H1 (cell line): Measurements from ENCODE around the gene NKAIN2. TPM values are rescaled to one million over a fixed set of nuclear protein-coding genes. Genes with fewer than 3 reads are reported as not detected.

Source experiments
- CTCF ChIA-PET: fragments of 300-600 bp; sonication (Branson Sonifier 250); formaldehyde crosslinking; loops from one replicate; lab custom pipeline; 2021; ENCODE audit not compliant: partially characterized antibody; lab: Charles Lee
- POLR2A ChIA-PET: fragments of 300-600 bp; sonication (Branson Sonifier 250); formaldehyde crosslinking; loops from one replicate; lab custom pipeline; 2021; ENCODE audit warnings: inconsistent platforms; ENCODE audit not compliant: partially characterized antibody; lab: Charles Lee
- DNase-seq, 2 experiments: peaks; one replicate each; pipeline versions ENCODE4 v3.0.0 to v3.0.0-alpha.2; 2010 to 2022; ENCODE audit warnings: low spot score in 2 of 2, low read depth in 1 of 2, mixed read lengths in 1 of 2
- FAIRE-seq: peaks from 2 replicates; lab custom pipeline; 2011; peaks lifted over from hg19 to GRCh38; lab: Jason Lieb, UNC
- H2AFZ ChIP-seq: 2 replicates; pipeline ENCODE4 v1.8.1; 2012; ENCODE audit warnings: low read length, inconsistent platforms
- H2AK5ac ChIP-seq: 2 replicates; pipeline ENCODE4 v1.6.1; 2013; ENCODE audit warnings: low read depth, low read length
- H2BK120ac ChIP-seq: replicated peaks from 2 replicates; pipeline ENCODE3; 2013; ENCODE audit warnings: low read depth, low read length, inconsistent platforms
- H2BK12ac ChIP-seq: 2 replicates; pipeline ENCODE4 v1.6.1; 2013; ENCODE audit warnings: low read depth, low read length
- H2BK15ac ChIP-seq: 2 replicates; pipeline ENCODE4 v1.6.1; 2013; ENCODE audit warnings: low read length
- H2BK20ac ChIP-seq: 2 replicates; pipeline ENCODE4 v1.6.1; 2013; ENCODE audit warnings: low read length
- H2BK5ac ChIP-seq: 2 replicates; pipeline ENCODE4 v1.6.1; 2013; ENCODE audit warnings: low read depth, low read length
- H3K14ac ChIP-seq: 2 replicates; pipeline ENCODE4 v1.6.1; 2013; ENCODE audit warnings: inconsistent platforms; ENCODE audit not compliant: insufficient read length
- H3K18ac ChIP-seq: 2 replicates; pipeline ENCODE4 v1.6.1; 2013; ENCODE audit warnings: low read length; ENCODE audit errors: extremely low read depth
- H3K23ac ChIP-seq: 2 replicates; pipeline ENCODE4 v1.6.1; 2013; ENCODE audit warnings: inconsistent platforms; ENCODE audit not compliant: insufficient read length
- H3K23me2 ChIP-seq: 2 replicates; pipeline ENCODE4 v1.6.1; 2013; ENCODE audit warnings: low read depth, low read length
- H3K27ac ChIP-seq: 2 replicates; pipeline ENCODE4 v1.6.1; 2011; ENCODE audit warnings: low read depth, low read length, inconsistent platforms
- H3K27me3 ChIP-seq, 4 experiments: replicated peaks in 1 of 4; 1 replicate in 1 of 4; 2 replicates in 3 of 4; pipeline versions ENCODE4 v1.6.1 to v1.8.1; 2011 to 2013; ENCODE audit warnings: low read length in 3 of 4, mild to moderate bottlenecking in 3 of 4, inconsistent platforms in 2 of 4, mixed read lengths in 2 of 4, moderate library complexity in 1 of 4; ENCODE audit not compliant: control insufficient read depth in 3 of 4, insufficient read depth in 3 of 4; ENCODE audit errors: extremely low read depth in 1 of 4
- H3K36me3 ChIP-seq, 4 experiments: 2 replicates each; pipeline versions ENCODE4 v1.6.1 to v1.8.1; 2011 to 2013; ENCODE audit warnings: mild to moderate bottlenecking in 4 of 4, low read length in 3 of 4, moderate library complexity in 2 of 4, control low read depth in 1 of 4, inconsistent platforms in 1 of 4; ENCODE audit not compliant: insufficient read depth in 4 of 4, control insufficient read depth in 2 of 4
- H3K4ac ChIP-seq: replicated peaks from 2 replicates; pipeline ENCODE3; 2013; ENCODE audit warnings: low read length, low read depth, mixed read lengths, inconsistent platforms; ENCODE audit not compliant: insufficient read length
- H3K4me1 ChIP-seq, 4 experiments: replicated peaks in 1 of 4; 1 replicate in 1 of 4; 2 replicates in 3 of 4; pipeline versions ENCODE4 v1.6.1 to v1.8.1; 2011 to 2013; ENCODE audit warnings: low read length in 3 of 4, inconsistent platforms in 2 of 4, mixed read lengths in 1 of 4; ENCODE audit not compliant: insufficient read depth in 4 of 4, control insufficient read depth in 3 of 4
- H3K4me2 ChIP-seq, 2 experiments: 2 replicates each; pipeline versions ENCODE4 v1.6.1 to v1.8.1; 2011 to 2013; ENCODE audit warnings: low read depth in 2 of 2, low read length in 2 of 2, control low read depth in 1 of 2, inconsistent platforms in 1 of 2, mild to moderate bottlenecking in 1 of 2; ENCODE audit not compliant: insufficient read depth in 1 of 2
- H3K4me3 ChIP-seq, 4 experiments: fragments of 200-600, 300-600 bp in 1 of 4; sonication (generic), shearing (Covaris generic), sonication (Bioruptor Twin) in 1 of 4; 2 replicates each; pipeline versions ENCODE4 v1.5.1 to v1.8.1; 2011 to 2016; ENCODE audit warnings: low read length in 4 of 4, low read depth in 3 of 4, control low read depth in 2 of 4, inconsistent platforms in 2 of 4, mild to moderate bottlenecking in 2 of 4, mixed read lengths in 1 of 4, moderate library complexity in 1 of 4; ENCODE audit not compliant: insufficient read depth in 2 of 4; ENCODE audit errors: extremely low read depth in 1 of 4
- H3K56ac ChIP-seq: replicated peaks from 2 replicates; pipeline ENCODE3; 2013; ENCODE audit warnings: low read depth, mild to moderate bottlenecking, mixed read lengths, low read length, inconsistent platforms; ENCODE audit not compliant: insufficient read length
- H3K79me1 ChIP-seq: 2 replicates; pipeline ENCODE4 v1.6.1; 2013; ENCODE audit warnings: low read depth, low read length, control low read depth
- H3K79me2 ChIP-seq, 2 experiments: 2 replicates each; pipeline versions ENCODE4 v1.6.1 to v1.8.1; 2012 to 2013; ENCODE audit warnings: low read length in 2 of 2, mild to moderate bottlenecking in 2 of 2, inconsistent platforms in 1 of 2; ENCODE audit not compliant: insufficient read depth in 2 of 2, control insufficient read depth in 1 of 2
- H3K9ac ChIP-seq, 4 experiments: replicated peaks in 1 of 4; 1 replicate in 1 of 4; 2 replicates in 3 of 4; pipeline versions ENCODE4 v1.6.1 to v1.8.1; 2011 to 2013; ENCODE audit warnings: low read depth in 3 of 4, low read length in 3 of 4, control low read depth in 2 of 4, mild to moderate bottlenecking in 2 of 4, moderate library complexity in 2 of 4, inconsistent platforms in 1 of 4; ENCODE audit errors: extremely low read depth in 1 of 4
- H3K9me3 ChIP-seq, 2 experiments: 2 replicates each; pipeline versions ENCODE4 v1.6.1 to v1.8.1; 2012 to 2013; ENCODE audit warnings: mild to moderate bottlenecking in 2 of 2, moderate library complexity in 2 of 2, control low read depth in 1 of 2, inconsistent platforms in 1 of 2, low read depth in 1 of 2, low read length in 1 of 2, mixed read lengths in 1 of 2; ENCODE audit not compliant: insufficient read depth in 2 of 2
- H4K20me1 ChIP-seq, 2 experiments: replicated peaks in 1 of 2; 2 replicates each; pipeline versions ENCODE3 to v1.8.1; 2011 to 2013; ENCODE audit warnings: inconsistent platforms in 2 of 2, low read length in 2 of 2, mild to moderate bottlenecking in 1 of 2; ENCODE audit not compliant: insufficient read depth in 2 of 2, control insufficient read depth in 1 of 2
- H4K5ac ChIP-seq: 2 replicates; pipeline ENCODE4 v1.6.1; 2013; ENCODE audit warnings: low read length, low read depth, mixed read lengths, inconsistent platforms; ENCODE audit not compliant: insufficient read length
- H4K8ac ChIP-seq: 2 replicates; pipeline ENCODE4 v1.8.0; 2013; ENCODE audit warnings: mild to moderate bottlenecking, moderate library complexity, low read length, inconsistent platforms; ENCODE audit not compliant: insufficient read depth; ENCODE audit errors: extremely low read depth
- H4K91ac ChIP-seq: replicated peaks from 2 replicates; pipeline ENCODE3; 2013; ENCODE audit warnings: low read length, mixed read lengths, inconsistent platforms; ENCODE audit not compliant: insufficient read length
- BACH1 ChIP-seq: IDR thresholded peaks from 2 replicates; pipeline ENCODE4 v1.6.1; 2012; ENCODE audit warnings: low read length, improper control_type of control experiment
- BCL11A ChIP-seq, 2 experiments: IDR thresholded peaks; one replicate each; pipeline ENCODE4 v1.6.1; 2011; ENCODE audit warnings: low read depth in 2 of 2, low read length in 2 of 2, mild to moderate bottlenecking in 2 of 2
- CHD2 ChIP-seq: IDR thresholded peaks from 2 replicates; pipeline ENCODE4 v1.6.1; 2012; ENCODE audit warnings: low read length, improper control_type of control experiment
- CREB1 ChIP-seq: IDR thresholded peaks from 2 replicates; pipeline ENCODE4 v1.6.1; 2012; ENCODE audit warnings: inconsistent platforms
- EP300 ChIP-seq, 2 experiments: IDR thresholded peaks; 1 replicate in 1 of 2; 2 replicates in 1 of 2; pipeline ENCODE4 v1.6.1; 2011 to 2012; ENCODE audit warnings: low read depth in 2 of 2, low read length in 2 of 2, mild to moderate bottlenecking in 2 of 2, borderline replicate concordance in 1 of 2, inconsistent platforms in 1 of 2, moderate library complexity in 1 of 2
- KDM1A ChIP-seq: fragments of 200-600, 300-600 bp; sonication (generic); IDR thresholded peaks from 2 replicates; pipeline ENCODE4 v1.7.1; 2016; ENCODE audit warnings: mild to moderate bottlenecking, low read length, borderline replicate concordance
- POLR2AphosphoS5 ChIP-seq: IDR thresholded peaks from 2 replicates; pipeline ENCODE4 v1.6.1; 2011; ENCODE audit warnings: low read depth, low read length
- TAF1 ChIP-seq: IDR thresholded peaks from 2 replicates; pipeline ENCODE4 v1.6.1; 2011; ENCODE audit warnings: mild to moderate bottlenecking, low read depth, low read length
- TBP ChIP-seq: IDR thresholded peaks from 2 replicates; pipeline ENCODE4 v1.6.1; 2011; ENCODE audit warnings: low read depth, low read length, improper control_type of control experiment
- TEAD4 ChIP-seq: IDR thresholded peaks from 2 replicates; pipeline ENCODE4 v1.6.1; 2012; ENCODE audit warnings: low read depth, low read length, inconsistent platforms, mixed read lengths
- WGBS, 2 experiments: shearing (Covaris generic) in 1 of 2; methylation state at CpG; one replicate each; pipeline versions ENCODE4 v1.1.6 to v1.1.7; 2013 to 2015; ENCODE audit warnings: low lambda C conversion rate in 2 of 2, mixed read lengths in 2 of 2, inconsistent platforms in 1 of 2, low coverage in 1 of 2, missing lambda C conversion rate in 1 of 2; ENCODE audit not compliant: insufficient replicate concordance in 2 of 2, insufficient coverage in 1 of 2, insufficient read length in 1 of 2; ENCODE audit errors: extremely low coverage in 1 of 2, missing lambda C conversion rate in 1 of 2; 5-methylcytosine and 5-hydroxymethylcytosine counted together
- polyA plus RNA-seq, 7 experiments: library from polyadenylated mRNA; depleted of rRNA in 3 of 7; stranded (reverse) in 5 of 7; unstranded in 2 of 7; fragments of >200 nt in 5 of 7; fragments of 200-250 nt in 2 of 7; gene quantifications; 1 replicate in 5 of 7; 2 replicates in 1 of 7; 4 replicates in 1 of 7; pipeline versions ENCODE4 v1.2.1 to v1.2.3, GENCODE V29; 2011 to 2013; ENCODE audit warnings: missing spikeins in 2 of 7, mixed read lengths in 2 of 7
- total RNA-seq: library from RNA; stranded (reverse); fragmentation: NEBNext Ultra II Directional; extraction: Animal tissue kit (Norgen Biotek cat#: 25700); gene quantifications from 2 replicates; pipeline ENCODE4 v1.2.1, GENCODE V29; 2021
- TF ChIP-seq, protein P1 (sequence below): IDR thresholded peaks from 2 replicates; pipeline ENCODE4 v1.6.1; 2012; ENCODE audit warnings: low read length, inconsistent platforms

The NKAIN2 gene
- total and polyA plus RNA-seq, 2 of the 8 experiments (the other 6 are each of a cell fraction or from before 2014, with no cell fraction given), result 0.20 to 0.34 TPM

GRCh38 chr6:124076336-124077048 is 272.8 kb downstream of the NKAIN2 start:
- Histone ChIP-seq H2BK15ac (no peak overlapping the region), H2AK5ac (no peak overlapping the region), H3K56ac (no peak overlapping the region), H4K8ac (no peak overlapping the region), H2AFZ (no peak overlapping the region), H4K5ac (no peak overlapping the region), H4K20me1 (no peaks in the 10 kb centered on the region), H3K23me2 (no peaks in the 10 kb centered on the region), H3K79me2 (no peaks in the 10 kb centered on the region), H2BK12ac (no peak overlapping the region), H3K27ac (no peak overlapping the region), H3K36me3 (no peaks in the 10 kb centered on the region), H3K79me1 (no peaks in the 10 kb centered on the region), H3K27me3 (no peaks in the 10 kb centered on the region), H3K4ac (no peak overlapping the region), H2BK20ac (no peak overlapping the region), H4K91ac (no peak overlapping the region), H3K18ac (no peak overlapping the region), H3K9ac (no peak overlapping the region), H3K14ac (no peak overlapping the region), H3K4me1 (peaks cover 0 to 2% (median 0%) of the 10 kb centered on the region in 4 experiments; a peak in 1 of 7 replicates), H3K4me3 (no peak overlapping the region), H3K9me3 (no peaks in the 10 kb centered on the region), H2BK120ac (no peak overlapping the region), H2BK5ac (no peak overlapping the region), H3K23ac (no peak overlapping the region), H3K4me2 (no peak overlapping the region)
- WGBS, 2 experiments, result 87% methylated on average over 5 of the region's 5 CpGs; no CpG with 5 or more reads in 1 of the 2 experiments
- ChIA-PET CTCF (interaction anchor here (1.2 to 1.3 kb wide), 2 partner anchors 11 to 16 kb away, joined by 3 to 5 read pairs; no protein-coding TSS in a partner anchor), POLR2A (no interaction called here)
- FAIRE-seq, result no peak
- no peak for DNase-seq
- TF ChIP-seq BCL11A (IDR thresholded peaks at IDR 0.05; ENCODE audit: low read depth in 2 of 2, low read length in 2 of 2) (no peak), BACH1 (no peak), CREB1 (no peak), TAF1 (no peak), KDM1A (no peak), TEAD4 (no peak), TBP (no peak), CHD2 (no peak), POLR2AphosphoS5 (no peak), EP300 (IDR thresholded peaks at IDR 0.05; ENCODE audit: borderline replicate concordance in 1 of 2, low read depth in 2 of 2, low read length in 2 of 2) (no peak)
- TF ChIP-seq, protein P1, sequence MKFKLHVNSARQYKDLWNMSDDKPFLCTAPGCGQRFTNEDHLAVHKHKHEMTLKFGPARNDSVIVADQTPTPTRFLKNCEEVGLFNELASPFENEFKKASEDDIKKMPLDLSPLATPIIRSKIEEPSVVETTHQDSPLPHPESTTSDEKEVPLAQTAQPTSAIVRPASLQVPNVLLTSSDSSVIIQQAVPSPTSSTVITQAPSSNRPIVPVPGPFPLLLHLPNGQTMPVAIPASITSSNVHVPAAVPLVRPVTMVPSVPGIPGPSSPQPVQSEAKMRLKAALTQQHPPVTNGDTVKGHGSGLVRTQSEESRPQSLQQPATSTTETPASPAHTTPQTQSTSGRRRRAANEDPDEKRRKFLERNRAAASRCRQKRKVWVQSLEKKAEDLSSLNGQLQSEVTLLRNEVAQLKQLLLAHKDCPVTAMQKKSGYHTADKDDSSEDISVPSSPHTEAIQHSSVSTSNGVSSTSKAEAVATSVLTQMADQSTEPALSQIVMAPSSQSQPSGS, result no peak
